GM21825 (cell line): ENCODE data around the gene MT1F.

Experiments used
- ATAC-seq: cut with Tn5 transposase; IDR thresholded peaks from one replicate; pipeline ENCODE4 v1.9.1; 2021; ENCODE audit warnings: mild to moderate bottlenecking, moderate library complexity; ENCODE audit not compliant: unreplicated experiment

MT1F gene

DNA sequence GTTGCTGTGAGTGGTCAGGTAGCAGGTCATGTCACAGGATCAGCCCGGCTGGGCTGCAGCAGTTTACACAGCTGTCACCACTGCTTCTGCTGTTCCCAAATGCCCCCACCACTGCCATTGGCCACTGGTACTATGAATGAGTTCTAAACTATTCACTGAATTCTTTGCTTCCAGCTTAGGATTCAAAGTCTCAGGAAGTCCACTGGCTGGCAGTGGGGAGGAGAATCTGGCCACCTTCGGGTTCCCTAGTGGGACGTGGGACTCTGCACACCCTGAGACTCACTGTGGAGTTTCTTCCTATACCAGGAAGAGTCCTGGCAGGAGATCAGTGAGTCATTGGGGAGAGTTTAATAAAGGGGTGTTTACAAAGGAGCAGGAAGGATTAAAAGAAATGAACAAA lies 31.4 kb downstream of the MT1F start:
- no peak for ATAC-seq

DNA sequence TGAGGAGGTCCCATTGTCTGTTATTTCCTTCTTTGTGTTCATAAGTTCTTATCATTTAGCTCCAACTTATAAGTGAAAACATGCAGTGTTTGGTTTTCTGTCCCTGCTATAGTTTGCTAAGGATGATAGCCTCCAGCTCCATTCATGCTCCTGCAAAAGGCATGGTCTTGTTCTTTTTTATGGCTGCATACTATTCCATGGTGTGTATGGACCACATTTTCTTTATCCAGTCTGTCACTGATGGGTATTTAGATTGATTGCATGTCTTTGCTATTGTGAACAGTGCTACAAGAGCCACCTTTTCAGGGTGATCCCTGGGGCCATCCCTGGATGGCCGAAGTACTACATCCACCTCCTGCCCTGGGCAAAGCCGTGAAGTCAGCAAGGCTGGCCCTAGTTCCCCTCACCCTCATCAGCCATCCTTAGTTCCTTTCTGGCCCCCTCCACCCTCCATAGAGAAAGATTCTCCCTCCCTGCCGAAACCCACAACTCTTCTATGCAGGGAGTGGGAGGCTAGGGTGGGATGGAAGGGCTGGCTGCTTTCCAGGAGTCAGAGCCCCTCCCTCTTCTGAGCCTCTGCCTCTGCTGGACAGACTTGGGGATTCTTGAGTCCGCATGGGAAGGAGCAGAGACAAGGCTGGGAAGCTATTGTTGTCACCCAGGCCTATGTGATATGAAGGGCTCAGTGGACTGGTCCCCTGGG lies 32.8 kb downstream of the MT1F start:
- no peak for ATAC-seq

DNA sequence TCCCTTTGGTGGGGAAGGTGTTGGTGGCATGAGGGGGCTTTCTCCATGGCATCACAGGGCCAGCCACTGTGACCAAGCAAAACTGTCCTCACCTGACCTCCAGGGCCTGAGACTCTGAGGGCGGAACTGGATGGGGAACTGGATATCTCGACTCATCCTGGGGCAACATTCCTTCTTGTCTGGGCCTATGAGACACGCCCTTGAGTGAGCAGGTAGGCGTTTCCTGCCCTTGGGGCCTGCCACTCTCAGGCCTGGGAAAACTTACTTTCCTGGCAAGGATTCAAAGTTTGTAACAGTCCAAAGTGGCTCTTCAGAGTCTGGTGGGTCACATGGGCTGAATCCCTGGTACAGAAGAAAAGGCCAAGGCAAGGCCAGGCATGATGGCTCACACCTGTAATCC lies 34.1 kb downstream of the MT1F start:
- ATAC-seq = no peak

- no peak for ATAC-seq
These were observed 37.5 kb downstream of the MT1F start for GRCh38 chr16:56695246-56695645.

- no peak for ATAC-seq
These were observed 39.8 kb downstream of the MT1F start for GRCh38 chr16:56697456-56698155.

DNA sequence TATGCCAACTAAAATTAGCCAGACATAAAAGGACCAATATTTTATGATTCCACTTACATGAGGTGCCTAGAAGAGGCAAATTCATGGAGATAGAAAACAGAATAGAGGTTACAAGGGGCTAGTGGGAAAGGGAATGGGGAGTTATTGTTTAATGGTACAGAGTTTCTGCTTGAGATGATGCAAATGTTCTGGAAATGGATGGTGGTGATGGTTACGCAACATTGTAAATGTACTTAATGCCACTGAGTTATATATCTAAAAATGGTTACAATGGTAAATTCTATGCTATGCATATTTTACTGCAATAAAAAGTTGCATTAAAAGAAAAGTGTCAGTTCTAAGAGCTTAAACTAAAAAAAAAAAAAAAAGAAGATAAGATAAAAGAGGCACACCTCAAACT lies 42.4 kb downstream of the MT1F start:
- no peak for ATAC-seq

- ATAC-seq = no peak
These were observed 42.9 kb downstream of the MT1F start for GRCh38 chr16:56700631-56701030.

DNA sequence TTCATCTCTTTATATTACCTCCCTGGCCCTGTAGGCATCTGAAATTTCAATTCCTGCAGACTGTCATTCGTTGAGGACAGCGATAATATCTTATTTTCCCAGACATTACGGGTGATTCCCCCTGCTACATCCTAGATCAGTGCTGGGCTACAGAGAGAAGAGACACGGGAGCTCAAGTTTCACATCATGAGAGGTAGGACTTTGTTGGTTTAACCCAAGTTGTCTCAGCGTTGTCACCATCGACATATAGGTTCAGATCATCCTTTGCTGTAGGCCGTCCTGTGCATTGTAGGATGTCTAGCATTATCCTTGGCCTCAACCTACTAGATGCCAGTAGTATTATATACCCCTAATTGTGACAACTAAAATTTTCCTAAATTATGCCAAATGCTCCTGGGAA lies 43.8 kb downstream of the MT1F start:
- no peak for ATAC-seq

DNA sequence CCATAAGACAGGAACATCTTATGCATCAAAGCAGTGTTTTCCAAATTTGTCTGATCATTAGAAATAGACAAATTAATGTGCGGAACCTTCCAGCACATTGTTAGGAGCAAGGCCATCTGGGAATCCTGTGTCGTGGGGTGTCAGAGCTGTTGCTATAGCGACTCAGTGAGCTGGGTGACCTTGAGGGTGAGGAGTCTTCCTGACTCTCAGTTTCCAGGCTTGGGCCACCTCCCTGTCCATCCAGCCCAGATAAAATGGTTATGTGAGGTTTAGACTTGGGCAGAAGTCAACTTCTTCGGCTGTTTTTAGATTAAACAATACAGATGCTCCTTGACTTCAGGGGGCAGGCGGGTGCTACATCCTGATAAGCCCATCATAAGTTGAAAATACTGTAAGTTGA lies 45.1 kb downstream of the MT1F start:
- ATAC-seq = no peak
